Measurements from ENCODE around the gene SPCS3. TPM values are rescaled to one million over a fixed set of nuclear protein-coding genes. Genes with fewer than 3 reads are reported as not detected.
A peak's percentile ranks its signal among the peaks of the same experiment; 100 is the strongest.
"Not testable (repeated sequence)": the region's sequence is repeated elsewhere in the genome, so short reads cannot be mapped to it uniquely, and the experiment has no call there.

The SPCS3 gene
- polyA plus RNA-seq, 5 donors, result 67.9 to 111 (median 85.7) TPM

GRCh38 chr4:176302283-176303275 lies 17.2 kb upstream of the SPCS3 start:
- no peak for DNase-seq

DNA sequence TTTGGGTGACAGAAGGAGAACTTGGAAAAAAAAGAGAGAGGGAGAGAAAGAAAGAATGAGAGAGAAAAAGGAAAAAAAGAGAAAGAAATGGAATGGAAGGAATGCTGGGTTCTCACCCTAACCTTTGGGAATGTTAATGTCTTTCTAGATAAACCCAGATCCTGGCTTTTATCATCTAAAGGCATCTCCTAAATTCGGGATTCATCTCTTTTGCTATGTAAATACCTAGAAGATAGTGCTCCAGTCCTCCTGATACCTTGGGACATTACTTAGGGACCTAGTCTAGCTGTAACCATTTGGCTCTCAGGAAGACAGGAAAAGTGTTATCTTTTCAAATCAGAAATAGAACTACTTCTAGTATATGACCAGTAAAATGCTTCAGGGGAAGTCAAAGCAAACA lies 15.8 kb upstream of the SPCS3 start:
- no peak for DNase-seq

- DNase-seq, result no peak
These were observed 12.7 kb upstream of the SPCS3 start for GRCh38 chr4:176306837-176307665.

DNA sequence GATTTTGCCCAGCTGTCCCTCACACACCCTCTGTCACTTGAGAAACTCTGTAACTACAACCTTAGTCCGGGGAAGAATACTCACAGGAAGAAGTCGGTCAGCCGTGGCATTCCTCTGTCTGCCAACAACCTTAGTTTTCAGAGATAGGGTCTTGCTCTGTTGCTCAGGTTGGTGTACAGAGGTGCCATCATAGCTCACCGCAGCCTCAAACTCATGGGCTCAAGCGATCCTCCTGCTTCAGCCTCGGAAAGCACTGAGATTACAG lies 12.2 kb upstream of the SPCS3 start:
- DNase-seq, result no peak

DNA sequence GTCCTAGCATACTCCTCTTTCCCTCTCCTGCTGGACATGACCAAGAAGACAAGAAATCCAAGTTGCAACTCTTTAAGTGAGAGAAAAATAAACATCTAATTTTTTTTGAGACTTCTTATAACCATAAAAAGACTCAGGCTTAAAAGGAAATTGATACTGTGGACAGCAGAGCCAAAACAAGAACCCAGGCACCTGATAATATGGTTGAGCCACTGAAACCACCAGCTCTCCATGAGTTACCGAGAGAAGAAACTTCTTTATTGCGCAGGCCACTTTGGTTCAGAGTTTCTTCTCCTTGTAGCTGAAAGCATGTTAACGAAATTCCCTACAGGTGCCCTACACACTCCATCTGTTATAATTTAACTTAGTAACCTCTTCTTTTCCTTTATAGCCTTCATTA lies 11.3 kb upstream of the SPCS3 start:
- no peak for DNase-seq

- DNase-seq, result no peak
These were observed 10.7 kb upstream of the SPCS3 start for GRCh38 chr4:176309046-176309445.

DNA sequence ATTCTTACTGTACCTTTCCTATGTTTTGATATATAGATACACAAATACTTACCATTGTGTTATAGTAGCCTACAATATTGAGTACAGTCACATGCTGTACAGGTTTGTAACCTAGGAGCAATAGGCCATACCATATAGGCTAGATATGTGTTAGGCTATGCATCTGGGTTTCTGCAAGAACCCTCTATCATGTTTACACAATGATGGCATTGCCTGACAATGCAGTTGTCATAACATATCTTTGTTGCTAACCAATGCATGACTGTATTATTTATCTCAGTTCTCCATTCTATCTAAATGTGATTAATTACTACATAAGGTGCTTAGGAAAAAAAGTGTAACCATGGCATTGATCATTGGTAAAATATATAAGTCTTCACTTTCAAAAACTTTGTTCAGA lies 10.0 kb upstream of the SPCS3 start:
- DNase-seq, result no peak

- DNase-seq, result no peak
These were observed 6.0 kb upstream of the SPCS3 start for GRCh38 chr4:176313596-176314336.

GRCh38 chr4:176319151-176319703 lies 539 bp upstream of the SPCS3 start:
- no peak for DNase-seq

- peak; percentile 81 to 82 for DNase-seq
These were observed 692 bp downstream of the SPCS3 start for GRCh38 chr4:176320340-176320975.

DNA sequence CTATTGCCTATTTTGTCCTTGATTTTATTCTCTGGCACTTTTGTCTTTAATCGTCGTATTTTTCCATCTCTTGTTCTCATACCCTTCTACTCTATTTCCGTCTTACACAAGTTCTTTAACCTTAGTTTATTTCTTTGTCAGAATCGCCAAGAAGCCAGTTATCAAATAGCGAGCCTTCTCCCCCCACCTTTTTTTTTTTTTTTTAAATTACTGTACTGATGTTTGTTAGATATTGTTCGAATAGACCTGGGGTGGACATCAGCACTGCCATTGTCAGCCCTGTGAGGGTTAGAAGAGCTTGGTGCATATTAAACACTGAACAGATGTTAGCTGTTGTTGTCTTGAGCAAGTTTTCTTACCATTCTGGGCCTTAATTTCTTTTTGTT lies 1.2 kb downstream of the SPCS3 start:
- DNase-seq, result peak in 1 of 2 donors; percentile 9

GRCh38 chr4:176321589-176321988 lies 1.8 kb downstream of the SPCS3 start:
- no peak for DNase-seq

- no peak for DNase-seq
These were observed 3.9 kb downstream of the SPCS3 start for GRCh38 chr4:176323511-176324160.

GRCh38 chr4:176324876-176325275 lies 5.1 kb downstream of the SPCS3 start:
- DNase-seq, result not testable (repeated sequence)

DNA sequence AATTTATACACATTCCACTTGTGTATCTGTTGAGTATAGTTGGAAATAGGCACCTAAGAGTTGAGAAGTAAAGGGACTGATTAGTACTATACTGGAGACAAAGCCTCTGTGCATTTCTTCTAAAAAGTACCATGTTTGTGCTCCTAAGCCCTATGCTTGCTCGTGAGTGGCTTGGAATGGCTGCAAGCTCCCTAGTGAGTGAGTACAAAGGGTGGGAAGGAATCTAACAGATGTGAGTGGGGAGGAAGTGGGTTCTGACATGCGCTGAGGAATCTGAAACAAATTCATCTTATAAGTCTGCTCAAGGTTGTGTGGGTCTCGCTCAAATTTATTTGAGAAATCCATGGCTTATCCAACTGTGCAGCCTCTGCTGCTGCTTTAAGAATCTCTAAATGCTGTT lies 13.3 kb downstream of the SPCS3 start:
- DNase-seq, result no peak

- no peak for DNase-seq
These were observed 14.3 kb downstream of the SPCS3 start for GRCh38 chr4:176334066-176334465.

- DNase-seq, result no peak
These were observed 15.7 kb downstream of the SPCS3 start for GRCh38 chr4:176335421-176335820.

- no peak for DNase-seq
These were observed 20.4 kb downstream of the SPCS3 start for GRCh38 chr4:176339936-176340761.

GRCh38 chr4:176340871-176341685 lies 21.3 kb downstream of the SPCS3 start:
- DNase-seq, result peak; percentile 31 to 32
